IMR-90 (cell line): ENCODE measurements around the gene CDH23. TPM values are rescaled to one million over a fixed set of nuclear protein-coding genes. Genes with fewer than 3 reads are reported as not detected.

Experiments
- ATAC-seq: fragments of 200-7000 bp; cut with Tn5 transposase; 2 replicates; pipeline ENCODE4 v1.9.1; 2020; ENCODE audit warnings: low read depth, mild to moderate bottlenecking, moderate library complexity
- BruUV-seq: library from RNA; stranded (reverse); fragments of 400-500 nt; replicated peaks from 2 replicates; lab custom pipeline; 2021; lab: Mats Ljungman, UMichigan
- CTCF ChIA-PET: fragments of 300-600 bp; formaldehyde crosslinking; extraction: SDS; loops from one replicate; lab custom pipeline; 2021; ENCODE audit warnings: antibody characterized with exemption; lab: Yijun Ruan, JAX
- POLR2A ChIA-PET: fragments of 300-600 bp; sonication (Branson Sonifier 250); formaldehyde crosslinking; loops from one replicate; lab custom pipeline; 2022; ENCODE audit warnings: antibody characterized with exemption; ENCODE audit not compliant: unreplicated experiment; lab: Charles Lee
- DNase-seq: peaks from one replicate; pipeline ENCODE4 v3.0.0; 2013
- H2AFZ ChIP-seq: replicated peaks from 2 replicates; pipeline ENCODE3; 2013; ENCODE audit warnings: low read length, mild to moderate bottlenecking; ENCODE audit not compliant: poor library complexity
- H2AK5ac ChIP-seq: 2 replicates; pipeline ENCODE4 v1.6.1; 2013; ENCODE audit warnings: low read depth, low read length, inconsistent platforms
- H2AK9ac ChIP-seq: replicated peaks from 2 replicates; pipeline ENCODE3; 2013; ENCODE audit warnings: mild to moderate bottlenecking, low read depth, low read length, moderate library complexity; ENCODE audit not compliant: poor library complexity
- H2BK120ac ChIP-seq: 2 replicates; pipeline ENCODE4 v1.6.1; 2013; ENCODE audit warnings: low read depth, low read length, inconsistent platforms
- H2BK15ac ChIP-seq: 3 replicates; pipeline ENCODE4 v1.6.1; 2013; ENCODE audit warnings: low read depth, low read length, inconsistent platforms
- H2BK20ac ChIP-seq: 2 replicates; pipeline ENCODE4 v1.6.1; 2013; ENCODE audit warnings: low read depth, mild to moderate bottlenecking, inconsistent platforms, low read length, moderate library complexity
- H2BK5ac ChIP-seq: 2 replicates; pipeline ENCODE4 v1.6.1; 2013; ENCODE audit warnings: mild to moderate bottlenecking, low read depth, low read length, inconsistent platforms; ENCODE audit not compliant: poor library complexity, severe bottlenecking
- H3K14ac ChIP-seq: replicated peaks from 2 replicates; pipeline ENCODE4 v1.6.1; 2013; ENCODE audit warnings: low read depth, low read length, inconsistent platforms
- H3K18ac ChIP-seq: 2 replicates; pipeline ENCODE4 v1.6.1; 2013; ENCODE audit warnings: low read depth, low read length, control low read depth
- H3K23ac ChIP-seq: 2 replicates; pipeline ENCODE4 v1.6.1; 2013; ENCODE audit warnings: low read depth, low read length, inconsistent platforms
- H3K27ac ChIP-seq: 2 replicates; pipeline ENCODE4 v1.5.1; 2013; ENCODE audit warnings: mild to moderate bottlenecking, control low read depth, low read length; ENCODE audit not compliant: insufficient read depth
- H3K27me3 ChIP-seq: 2 replicates; pipeline ENCODE4 v1.6.1; 2013; ENCODE audit warnings: low read length; ENCODE audit not compliant: control insufficient read depth, insufficient read depth
- H3K36me3 ChIP-seq: 2 replicates; pipeline ENCODE4 v1.6.1; 2013; ENCODE audit warnings: low read length, mixed read lengths; ENCODE audit not compliant: control insufficient read depth, insufficient read depth
- H3K4ac ChIP-seq: 2 replicates; pipeline ENCODE4 v1.6.1; 2013; ENCODE audit warnings: low read depth, low read length, inconsistent platforms
- H3K4me1 ChIP-seq: 2 replicates; pipeline ENCODE4 v1.6.1; 2013; ENCODE audit warnings: low read length, mixed read lengths; ENCODE audit not compliant: control insufficient read depth, insufficient read depth
- H3K4me2 ChIP-seq: 2 replicates; pipeline ENCODE4 v1.6.1; 2013; ENCODE audit warnings: low read depth, mild to moderate bottlenecking, control low read depth, low read length, moderate library complexity
- H3K4me3 ChIP-seq: 2 replicates; pipeline ENCODE4 v1.5.1; 2013; ENCODE audit warnings: low read depth, mild to moderate bottlenecking, control low read depth, low read length, moderate library complexity; ENCODE audit not compliant: insufficient read depth
- H3K56ac ChIP-seq: 2 replicates; pipeline ENCODE4 v1.6.1; 2013; ENCODE audit warnings: low read length, inconsistent platforms; ENCODE audit not compliant: insufficient read depth; ENCODE audit errors: extremely low read depth
- H3K79me1 ChIP-seq, 2 experiments: 2 replicates each; pipeline ENCODE4 v1.6.1; 2013; ENCODE audit warnings: low read length in 2 of 2, inconsistent platforms in 1 of 2, low read depth in 1 of 2
- H3K9ac ChIP-seq: 2 replicates; pipeline ENCODE4 v1.6.1; 2013; ENCODE audit warnings: low read depth, low read length, control low read depth
- H3K9me1 ChIP-seq: 2 replicates; pipeline ENCODE4 v1.6.1; 2013; ENCODE audit warnings: low read length, inconsistent platforms; ENCODE audit not compliant: insufficient read depth
- H3K9me3 ChIP-seq: 2 replicates; pipeline ENCODE4 v1.6.1; 2013; ENCODE audit warnings: low read length; ENCODE audit not compliant: control insufficient read depth, insufficient read depth
- H4K20me1 ChIP-seq: 2 replicates; pipeline ENCODE4 v1.6.1; 2013; ENCODE audit warnings: low read length, inconsistent platforms; ENCODE audit not compliant: insufficient read depth
- H4K5ac ChIP-seq: 2 replicates; pipeline ENCODE4 v1.6.1; 2013; ENCODE audit warnings: mild to moderate bottlenecking, low read depth, low read length, control low read depth
- H4K8ac ChIP-seq, 2 experiments: 2 replicates each; pipeline ENCODE4 v1.6.1; 2013; ENCODE audit warnings: low read depth in 2 of 2, low read length in 2 of 2, control low read depth in 1 of 2, inconsistent platforms in 1 of 2
- H4K91ac ChIP-seq: 2 replicates; pipeline ENCODE4 v1.6.1; 2013; ENCODE audit warnings: low read depth, low read length, inconsistent platforms; ENCODE audit not compliant: insufficient read depth
- NFE2L2 ChIP-seq: fragments of 150-350 bp; IDR thresholded peaks from 2 replicates; pipeline ENCODE4 v1.6.1; 2016; ENCODE audit warnings: low read depth, mild to moderate bottlenecking, low read length
- WGBS, 2 experiments: methylation state at CpG; one replicate each; pipeline versions ENCODE4 v1.1.5 to v1.1.7; 2013; ENCODE audit warnings: missing lambda C conversion rate in 2 of 2; ENCODE audit not compliant: insufficient read length in 1 of 2; ENCODE audit errors: extremely low coverage in 2 of 2; 5-methylcytosine and 5-hydroxymethylcytosine counted together
- dilution Hi-C: fragments of 300-500 bp; cut with HindIII; formaldehyde crosslinking; loops from one replicate; pipeline ENCODE4 v1.14.3; 2018; ENCODE audit warnings: low sequenced_read_pairs; ENCODE audit not compliant: unreplicated experiment
- in situ Hi-C: fragments of 300-500 bp; cut with MboI; formaldehyde crosslinking; loops from 3 replicates; pipeline ENCODE4 v1.14.3; 2019; ENCODE audit warnings: low sequenced_read_pairs, inconsistent platforms, mixed read lengths
- intact Hi-C: fragments of 100-400 bp; cut with micrococcal nuclease; formaldehyde crosslinking; loops from 2 replicates; pipeline ENCODE4 v1.10.0; 2022
- polyA plus RNA-seq, 3 experiments: library from polyadenylated mRNA; depleted of rRNA; stranded (reverse); fragments of >200 nt; gene quantifications; 2 replicates each; pipeline ENCODE4 v1.2.3, GENCODE V29; 2012; ENCODE audit warnings: low replicate concordance in 1 of 3
- total RNA-seq: library from RNA; depleted of rRNA; stranded (reverse); fragments of >200 nt; gene quantifications from 2 replicates; pipeline ENCODE4 v1.2.3, GENCODE V29; 2012

CDH23 gene
- total and polyA plus RNA-seq, 2 of the 4 experiments (the other 2 are of a cell fraction): under 0.01 to 0.03 TPM

DNA sequence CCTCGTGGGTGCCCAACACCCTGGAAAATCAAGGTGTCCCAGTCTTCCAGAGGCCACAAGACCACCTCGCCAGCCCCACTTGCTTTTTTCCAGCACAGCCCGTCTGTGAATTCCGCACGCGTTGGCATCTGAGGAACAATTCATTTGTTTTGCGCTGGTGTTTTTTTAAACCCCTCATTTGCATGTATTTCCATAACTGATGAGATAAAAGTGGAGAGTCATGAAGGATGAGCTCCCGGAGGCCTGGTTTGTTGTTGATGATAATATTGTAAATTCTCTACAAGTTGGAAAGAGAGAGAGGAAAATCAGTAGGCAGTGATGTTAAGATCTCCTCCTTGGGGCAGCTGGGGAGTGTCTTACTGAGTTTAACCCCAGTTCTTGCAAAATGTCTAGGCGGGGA is 43.1 kb upstream of the CDH23 start:
- H3K18ac ChIP-seq: no peak overlapping the region

More for the DNA sequence above, 43.1 kb upstream of the CDH23 start:
- ATAC-seq: no peak
- ChIA-PET CTCF (no interaction called here), POLR2A (no interaction called here)
- BruUV-seq: no TSS peak
- H3K27ac ChIP-seq: no peak overlapping the region
- H3K9me1 ChIP-seq: no peaks in the 10 kb centered on the region
- no peak overlapping the region for H2AK9ac ChIP-seq
- no peak overlapping the region for H2AK5ac ChIP-seq
- no peak overlapping the region for H2BK15ac ChIP-seq
- H3K56ac ChIP-seq: no peak overlapping the region
- in situ Hi-C loops (no loop called here), intact Hi-C loops (no loop called here), dilution Hi-C loops (no loop called here)
- no peak overlapping the region for H2BK20ac ChIP-seq
- H3K4ac ChIP-seq: no peak overlapping the region
- no peak overlapping the region for H3K14ac ChIP-seq
- peaks cover 2% of the 10 kb centered on the region; the same call in 1 of the 2 replicates for H3K27me3 ChIP-seq
- no peak overlapping the region for H3K9ac ChIP-seq
- no peak overlapping the region for H3K4me3 ChIP-seq
- DNase-seq: no peak
- no peak for TF ChIP-seq NFE2L2
- no peak overlapping the region for H3K23ac ChIP-seq
- peaks cover 2% of the 10 kb centered on the region for H3K36me3 ChIP-seq
- H3K9me3 ChIP-seq: no peaks in the 10 kb centered on the region
- no peaks in the 10 kb centered on the region for H4K20me1 ChIP-seq
- 88% methylated on average over 1 of the region's 9 CpGs; no CpG with 5 or more reads in 1 of the 2 experiments for WGBS, 2 experiments
- H4K8ac ChIP-seq: no peak overlapping the region
- no peak overlapping the region for H3K4me2 ChIP-seq
- H3K79me1 ChIP-seq: no peaks in the 10 kb centered on the region
- H4K91ac ChIP-seq: no peak overlapping the region
- H2BK120ac ChIP-seq: no peak overlapping the region
- H3K4me1 ChIP-seq: no peaks in the 10 kb centered on the region
- no peak overlapping the region for H2AFZ ChIP-seq
- H2BK5ac ChIP-seq: no peak overlapping the region
- H4K5ac ChIP-seq: no peak overlapping the region
